OCI-LY7 (cell line): Measurements from ENCODE around the gene KRT6B. TPM values are rescaled to one million over a fixed set of nuclear protein-coding genes. Genes with fewer than 3 reads are reported as not detected.

ENCODE experiments used
- BruUV-seq: library from RNA; stranded (reverse); fragments of 400-500 nt; replicated peaks from 2 replicates; lab custom pipeline; 2021; lab: Mats Ljungman, UMichigan
- CTCF ChIA-PET: fragments of 300-600 bp; sonication (Branson Sonifier 250); formaldehyde crosslinking; loops from one replicate; lab custom pipeline; 2022; ENCODE audit warnings: antibody characterized with exemption; ENCODE audit not compliant: unreplicated experiment; lab: Charles Lee
- POLR2A ChIA-PET: fragments of 300-600 bp; sonication (Branson Sonifier 250); formaldehyde crosslinking; loops from one replicate; lab custom pipeline; 2022; ENCODE audit warnings: antibody characterized with exemption; lab: Charles Lee
- DNase-seq: peaks from one replicate; pipeline ENCODE4 v3.0.0-alpha.2; 2015; ENCODE audit warnings: low spot score
- H2AFZ ChIP-seq: fragments of 200-600 bp; sonication (generic), shearing (Covaris generic); 2 replicates; pipeline ENCODE4 v1.6.1; 2014; ENCODE audit warnings: mild to moderate bottlenecking, antibody characterized with exemption, low read length, moderate library complexity
- H3K27ac ChIP-seq: fragments of 200-600 bp; sonication (generic); 2 replicates; pipeline ENCODE4 v1.5.1; 2014; ENCODE audit warnings: mixed run types, low read depth, mild to moderate bottlenecking, moderate library complexity, low read length, inconsistent platforms; ENCODE audit not compliant: poor library complexity, severe bottlenecking
- H3K36me3 ChIP-seq: fragments of 200-600 bp; sonication (generic); 2 replicates; pipeline ENCODE4 v1.6.1; 2014; ENCODE audit warnings: mild to moderate bottlenecking, antibody characterized with exemption, low read length, moderate library complexity, mixed read lengths; ENCODE audit not compliant: insufficient read depth
- H3K4me1 ChIP-seq: fragments of 200-600 bp; sonication (generic); 2 replicates; pipeline ENCODE4 v1.5.1; 2014; ENCODE audit warnings: mild to moderate bottlenecking, low read length; ENCODE audit not compliant: insufficient read depth, poor library complexity, severe bottlenecking
- H3K4me2 ChIP-seq: fragments of 200-600 bp; sonication (generic); 2 replicates; pipeline ENCODE4 v1.6.1; 2014; ENCODE audit warnings: mild to moderate bottlenecking, low read length
- H3K4me3 ChIP-seq: fragments of 200-600 bp; sonication (generic); 2 replicates; pipeline ENCODE4 v1.5.1; 2014; ENCODE audit warnings: mild to moderate bottlenecking, low read depth, low read length; ENCODE audit not compliant: poor library complexity, severe bottlenecking
- H3K79me2 ChIP-seq: fragments of 200-600 bp; sonication (generic); 2 replicates; pipeline ENCODE4 v1.6.1; 2016; ENCODE audit warnings: low read depth, mild to moderate bottlenecking, low read length, moderate library complexity, mixed read lengths; ENCODE audit not compliant: insufficient read depth
- H3K9me2 ChIP-seq: fragments of 200-600 bp; sonication (generic); 2 replicates; pipeline ENCODE4 v1.6.1; 2016; ENCODE audit warnings: mild to moderate bottlenecking, low read length, mixed read lengths; ENCODE audit not compliant: insufficient read depth
- H3K9me3 ChIP-seq: fragments of 200-600 bp; sonication (generic); 2 replicates; pipeline ENCODE4 v1.6.1; 2014; ENCODE audit warnings: mild to moderate bottlenecking, mixed run types, low read length, mixed read lengths
- H4K20me1 ChIP-seq: fragments of 200-600 bp; sonication (generic); 2 replicates; pipeline ENCODE4 v1.6.1; 2014; ENCODE audit warnings: mild to moderate bottlenecking, antibody characterized with exemption, low read length, moderate library complexity, mixed read lengths; ENCODE audit not compliant: insufficient read depth
- EZH2phosphoT487 ChIP-seq: fragments of 200-600 bp; sonication (generic); IDR thresholded peaks from 2 replicates; pipeline ENCODE4 v1.6.1; 2018; ENCODE audit warnings: low read depth, borderline replicate concordance, mild to moderate bottlenecking, mixed run types, antibody characterized with exemption, low read length, moderate library complexity, mixed read lengths
- intact Hi-C: fragments of 100-400 bp; cut with micrococcal nuclease; formaldehyde crosslinking; loops from one replicate; pipeline ENCODE4 v1.10.0; 2022; ENCODE audit not compliant: unreplicated experiment
- total RNA-seq, 2 experiments: library from RNA; depleted of rRNA in 1 of 2; stranded (reverse); fragments of >200 nt in 1 of 2; shearing (Covaris generic) in 1 of 2; gene quantifications; 2 replicates each; pipeline ENCODE4 v1.2.3, GENCODE V29; 2014 to 2022
- TF ChIP-seq, protein P1 (sequence below): fragments of 200-600 bp; sonication (generic); conservative IDR thresholded peaks from 2 replicates; pipeline ENCODE4 v1.5.1; 2014; ENCODE audit warnings: mild to moderate bottlenecking, antibody characterized with exemption, low read length, moderate library complexity, mixed read lengths

Gene KRT6B
- total RNA-seq, 2 experiments from 2014 or later = not detected

- no peak overlapping the region for H3K27ac ChIP-seq
- no TSS peak for BruUV-seq
- H3K79me2 ChIP-seq = no peaks in the 10 kb centered on the region
- ChIA-PET CTCF (no interaction called here), POLR2A (interaction anchor here (1.3 kb wide), 1 partner anchor 363 kb away, joined by 4 read pairs; no protein-coding TSS in a partner anchor)
- no peaks in the 10 kb centered on the region for H3K9me2 ChIP-seq
- no peak for TF ChIP-seq EZH2phosphoT487
- TF ChIP-seq, protein P1, sequence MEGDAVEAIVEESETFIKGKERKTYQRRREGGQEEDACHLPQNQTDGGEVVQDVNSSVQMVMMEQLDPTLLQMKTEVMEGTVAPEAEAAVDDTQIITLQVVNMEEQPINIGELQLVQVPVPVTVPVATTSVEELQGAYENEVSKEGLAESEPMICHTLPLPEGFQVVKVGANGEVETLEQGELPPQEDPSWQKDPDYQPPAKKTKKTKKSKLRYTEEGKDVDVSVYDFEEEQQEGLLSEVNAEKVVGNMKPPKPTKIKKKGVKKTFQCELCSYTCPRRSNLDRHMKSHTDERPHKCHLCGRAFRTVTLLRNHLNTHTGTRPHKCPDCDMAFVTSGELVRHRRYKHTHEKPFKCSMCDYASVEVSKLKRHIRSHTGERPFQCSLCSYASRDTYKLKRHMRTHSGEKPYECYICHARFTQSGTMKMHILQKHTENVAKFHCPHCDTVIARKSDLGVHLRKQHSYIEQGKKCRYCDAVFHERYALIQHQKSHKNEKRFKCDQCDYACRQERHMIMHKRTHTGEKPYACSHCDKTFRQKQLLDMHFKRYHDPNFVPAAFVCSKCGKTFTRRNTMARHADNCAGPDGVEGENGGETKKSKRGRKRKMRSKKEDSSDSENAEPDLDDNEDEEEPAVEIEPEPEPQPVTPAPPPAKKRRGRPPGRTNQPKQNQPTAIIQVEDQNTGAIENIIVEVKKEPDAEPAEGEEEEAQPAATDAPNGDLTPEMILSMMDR = no peak
- no peak overlapping the region for H3K4me3 ChIP-seq
- no peaks in the 10 kb centered on the region for H3K4me1 ChIP-seq
- no peaks in the 10 kb centered on the region for H3K9me3 ChIP-seq
- no peaks in the 10 kb centered on the region for H3K36me3 ChIP-seq
- H3K4me2 ChIP-seq = no peak overlapping the region
- no peaks in the 10 kb centered on the region for H4K20me1 ChIP-seq
- H2AFZ ChIP-seq = no peak overlapping the region
- DNase-seq = no peak
- intact Hi-C loops = no loop called here
Measured at GRCh38 chr12:52477651-52478050, 25.7 kb upstream of the KRT6B start.

GRCh38 chr12:52474212-52474611, 22.3 kb upstream of the KRT6B start:
- no peaks in the 10 kb centered on the region for H3K79me2 ChIP-seq
- H3K27ac ChIP-seq = no peak overlapping the region
- H3K4me2 ChIP-seq = no peak overlapping the region
- no peak overlapping the region for H2AFZ ChIP-seq
- H3K4me3 ChIP-seq = no peak overlapping the region
- POLR2A ChIA-PET = no interaction called here
- intact Hi-C loops = no loop called here
- H4K20me1 ChIP-seq = no peaks in the 10 kb centered on the region
- no peaks in the 10 kb centered on the region for H3K4me1 ChIP-seq
- TF ChIP-seq EZH2phosphoT487 = no peak
- TF ChIP-seq, protein P1 = no peak
- H3K36me3 ChIP-seq = no peaks in the 10 kb centered on the region
- no peaks in the 10 kb centered on the region for H3K9me3 ChIP-seq
- CTCF ChIA-PET = no interaction called here
- no peaks in the 10 kb centered on the region for H3K9me2 ChIP-seq
- BruUV-seq = no TSS peak
- no peak for DNase-seq

DNA sequence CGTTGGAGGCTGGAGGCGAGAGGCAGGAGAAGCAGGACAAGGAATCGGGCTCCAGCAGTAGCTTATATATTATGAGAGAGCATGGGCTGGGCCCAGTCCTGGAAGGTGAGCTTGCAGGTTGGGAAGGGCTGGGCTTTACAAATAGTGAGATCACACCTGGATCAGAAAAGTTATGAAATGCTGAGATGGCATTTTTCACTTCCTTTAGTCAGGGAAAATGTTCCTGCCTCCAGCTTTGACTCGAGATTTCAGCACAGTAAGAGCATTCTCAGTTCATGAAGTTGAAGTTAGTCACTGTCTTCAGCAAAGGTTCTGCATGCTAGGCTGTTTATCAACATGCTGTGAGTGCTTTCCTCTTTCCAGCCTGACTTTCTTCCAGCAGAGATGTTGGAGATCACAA, 21.8 kb upstream of the KRT6B start, which contains the start of gene KRT6C:
Gene KRT6C (minus strand): TSS at position 38 of the 400 bp plus-strand sequence. CDS start 68 bp downstream, outside the sequence.
- no peaks in the 10 kb centered on the region for H4K20me1 ChIP-seq
- H3K4me1 ChIP-seq = no peaks in the 10 kb centered on the region
- no peak for DNase-seq
- no peak within 1 kb of the TSS for H3K27ac ChIP-seq
- intact Hi-C loops = no loop called here
- no peak for TF ChIP-seq EZH2phosphoT487
- TF ChIP-seq, protein P1 = no peak
- CTCF ChIA-PET = no interaction called here
- H3K4me2 ChIP-seq = no peak within 1 kb of the TSS
- H3K9me2 ChIP-seq = no peaks in the 10 kb centered on the region
- H3K36me3 ChIP-seq = no peaks in the 10 kb centered on the region
- no peak within 1 kb of the TSS for H3K4me3 ChIP-seq
- no TSS peak for BruUV-seq
- no peaks in the 10 kb centered on the region for H3K79me2 ChIP-seq
- no peak within 1 kb of the TSS for H2AFZ ChIP-seq
- H3K9me3 ChIP-seq = no peaks in the 10 kb centered on the region
- POLR2A ChIA-PET = no interaction called here
